ENCODE data around the gene PTPRD.

Gene PTPRD

GRCh38 chr9:9914174-9914573 is 698.6 kb downstream of the PTPRD start:
- Mint-ChIP-seq H3K36me3 (ENCODE audit: insufficient read depth) (no peaks in the 10 kb centered on the region), H3K27me3 (no peaks in the 10 kb centered on the region), H3K4me1 (no peaks in the 10 kb centered on the region), H3K9me3 (peaks cover 8% of the 10 kb centered on the region), H3K27ac (ENCODE audit: low read depth) (no peak overlapping the region), H3K4me3 (no peak overlapping the region)
- ATAC-seq (replicated peaks; ENCODE audit: extremely low read depth, poor library complexity, severe bottlenecking) (no peak), DNase-seq (ENCODE audit: low spot score in 2 of 2) (no peak)

GRCh38 chr9:9913276-9913832 is 699.4 kb downstream of the PTPRD start:
- Mint-ChIP-seq H3K27me3 (no peaks in the 10 kb centered on the region), H3K4me3 (no peak overlapping the region), H3K4me1 (no peaks in the 10 kb centered on the region), H3K27ac (ENCODE audit: low read depth) (no peak overlapping the region), H3K36me3 (ENCODE audit: insufficient read depth) (no peaks in the 10 kb centered on the region), H3K9me3 (peaks cover 8% of the 10 kb centered on the region)
- no peak for DNase-seq (ENCODE audit: low spot score in 2 of 2)
- ATAC-seq (replicated peaks; ENCODE audit: extremely low read depth, poor library complexity, severe bottlenecking) = no peak

GRCh38 chr9:9912459-9912858 is 700.3 kb downstream of the PTPRD start:
- DNase-seq (ENCODE audit: low spot score in 2 of 2) = no peak
- no peak for ATAC-seq (replicated peaks; ENCODE audit: extremely low read depth, poor library complexity, severe bottlenecking)
- Mint-ChIP-seq H3K27ac (ENCODE audit: low read depth) (no peak overlapping the region), H3K9me3 (peaks cover 8% of the 10 kb centered on the region), H3K27me3 (no peaks in the 10 kb centered on the region), H3K4me3 (no peak overlapping the region), H3K4me1 (no peaks in the 10 kb centered on the region), H3K36me3 (ENCODE audit: insufficient read depth) (no peaks in the 10 kb centered on the region)

GRCh38 chr9:9905736-9906135 is 707.1 kb downstream of the PTPRD start:
- Mint-ChIP-seq H3K27ac (ENCODE audit: low read depth) (no peak overlapping the region), H3K4me1 (no peaks in the 10 kb centered on the region), H3K27me3 (no peaks in the 10 kb centered on the region), H3K9me3 (no peaks in the 10 kb centered on the region), H3K4me3 (no peak overlapping the region), H3K36me3 (ENCODE audit: insufficient read depth) (no peaks in the 10 kb centered on the region)
- DNase-seq (ENCODE audit: low spot score in 2 of 2) = no peak
- ATAC-seq (replicated peaks; ENCODE audit: extremely low read depth, poor library complexity, severe bottlenecking) = no peak

GRCh38 chr9:9904041-9904440 is 708.8 kb downstream of the PTPRD start:
- no peaks in the 10 kb centered on the region for H3K9me3 Mint-ChIP-seq
- no peak overlapping the region for H3K27ac Mint-ChIP-seq (ENCODE audit: low read depth)
- no peak overlapping the region for H3K4me3 Mint-ChIP-seq
- ATAC-seq (replicated peaks; ENCODE audit: extremely low read depth, poor library complexity, severe bottlenecking) (no peak), DNase-seq (ENCODE audit: low spot score in 2 of 2) (no peak)
- no peaks in the 10 kb centered on the region for H3K36me3 Mint-ChIP-seq (ENCODE audit: insufficient read depth)
- no peaks in the 10 kb centered on the region for H3K27me3 Mint-ChIP-seq
- H3K4me1 Mint-ChIP-seq = no peaks in the 10 kb centered on the region

- H3K9me3 Mint-ChIP-seq = no peaks in the 10 kb centered on the region
- H3K4me1 Mint-ChIP-seq = no peaks in the 10 kb centered on the region
- no peak overlapping the region for H3K4me3 Mint-ChIP-seq
- H3K36me3 Mint-ChIP-seq (ENCODE audit: insufficient read depth) = no peaks in the 10 kb centered on the region
- ATAC-seq (replicated peaks; ENCODE audit: extremely low read depth, poor library complexity, severe bottlenecking) = no peak
- no peaks in the 10 kb centered on the region for H3K27me3 Mint-ChIP-seq
- no peak for DNase-seq (ENCODE audit: low spot score in 2 of 2)
- H3K27ac Mint-ChIP-seq (ENCODE audit: low read depth) = no peak overlapping the region
Measured at GRCh38 chr9:9901624-9902023, 711.2 kb downstream of the PTPRD start.

GRCh38 chr9:9893837-9894236 is 719.0 kb downstream of the PTPRD start:
- Mint-ChIP-seq H3K9me3 (peaks cover 1% of the 10 kb centered on the region), H3K4me1 (no peaks in the 10 kb centered on the region), H3K36me3 (ENCODE audit: insufficient read depth) (no peaks in the 10 kb centered on the region), H3K4me3 (no peak overlapping the region), H3K27ac (ENCODE audit: low read depth) (no peak overlapping the region), H3K27me3 (no peaks in the 10 kb centered on the region)
- no peak for DNase-seq (ENCODE audit: low spot score in 2 of 2)
- no peak for ATAC-seq (replicated peaks; ENCODE audit: extremely low read depth, poor library complexity, severe bottlenecking)

GRCh38 chr9:9892217-9892616 is 720.6 kb downstream of the PTPRD start:
- peaks cover 9% of the 10 kb centered on the region for H3K9me3 Mint-ChIP-seq

GRCh38 chr9:9881692-9882091 is 731.1 kb downstream of the PTPRD start:
- Mint-ChIP-seq H3K4me1 (no peaks in the 10 kb centered on the region), H3K27ac (ENCODE audit: low read depth) (no peak overlapping the region), H3K4me3 (no peak overlapping the region), H3K36me3 (ENCODE audit: insufficient read depth) (no peaks in the 10 kb centered on the region), H3K27me3 (no peaks in the 10 kb centered on the region), H3K9me3 (peaks cover 5% of the 10 kb centered on the region)
- ATAC-seq (replicated peaks; ENCODE audit: extremely low read depth, poor library complexity, severe bottlenecking) (no peak), DNase-seq (ENCODE audit: low spot score in 2 of 2) (no peak)

More at GRCh38 chr9:9892217-9892616, 720.6 kb downstream of the PTPRD start:
- Mint-ChIP-seq H3K27ac (ENCODE audit: low read depth) (no peak overlapping the region), H3K4me1 (no peaks in the 10 kb centered on the region), H3K27me3 (no peaks in the 10 kb centered on the region), H3K36me3 (ENCODE audit: insufficient read depth) (no peaks in the 10 kb centered on the region), H3K4me3 (no peak overlapping the region)
- DNase-seq (ENCODE audit: low spot score in 2 of 2) = no peak
- ATAC-seq (replicated peaks; ENCODE audit: extremely low read depth, poor library complexity, severe bottlenecking) = no peak

- Mint-ChIP-seq H3K4me1 (no peaks in the 10 kb centered on the region), H3K27me3 (no peaks in the 10 kb centered on the region)
Measured at GRCh38 chr9:9874270-9874669, 738.5 kb downstream of the PTPRD start.

GRCh38 chr9:9862235-9862810 is 750.5 kb downstream of the PTPRD start:
- Mint-ChIP-seq H3K4me3 (no peak overlapping the region), H3K9me3 (peaks cover 6% of the 10 kb centered on the region), H3K27ac (ENCODE audit: low read depth) (no peak overlapping the region), H3K4me1 (no peaks in the 10 kb centered on the region), H3K27me3 (no peaks in the 10 kb centered on the region), H3K36me3 (ENCODE audit: insufficient read depth) (no peaks in the 10 kb centered on the region)
- no peak for ATAC-seq (replicated peaks; ENCODE audit: extremely low read depth, poor library complexity, severe bottlenecking)
- no peak for DNase-seq (ENCODE audit: low spot score in 2 of 2)

More at GRCh38 chr9:9874270-9874669, 738.5 kb downstream of the PTPRD start:
- Mint-ChIP-seq H3K9me3 (peaks cover 5% of the 10 kb centered on the region), H3K4me3 (no peak overlapping the region), H3K36me3 (ENCODE audit: insufficient read depth) (no peaks in the 10 kb centered on the region), H3K27ac (ENCODE audit: low read depth) (no peak overlapping the region)
- DNase-seq (ENCODE audit: low spot score in 2 of 2) = no peak
- no peak for ATAC-seq (replicated peaks; ENCODE audit: extremely low read depth, poor library complexity, severe bottlenecking)

- no peak for ATAC-seq (replicated peaks; ENCODE audit: extremely low read depth, poor library complexity, severe bottlenecking)
- no peaks in the 10 kb centered on the region for H3K27me3 Mint-ChIP-seq
Measured at GRCh38 chr9:9855177-9856078, 757.4 kb downstream of the PTPRD start.

GRCh38 chr9:9847750-9848149 is 765.1 kb downstream of the PTPRD start:
- H3K36me3 Mint-ChIP-seq (ENCODE audit: insufficient read depth) = no peaks in the 10 kb centered on the region
- DNase-seq (ENCODE audit: low spot score in 2 of 2) = no peak
- peaks cover 5% of the 10 kb centered on the region for H3K9me3 Mint-ChIP-seq
- no peak overlapping the region for H3K27ac Mint-ChIP-seq (ENCODE audit: low read depth)
- ATAC-seq (replicated peaks; ENCODE audit: extremely low read depth, poor library complexity, severe bottlenecking) = no peak
- no peak overlapping the region for H3K4me3 Mint-ChIP-seq
- H3K4me1 Mint-ChIP-seq = no peaks in the 10 kb centered on the region
- no peaks in the 10 kb centered on the region for H3K27me3 Mint-ChIP-seq

More at GRCh38 chr9:9855177-9856078, 757.4 kb downstream of the PTPRD start:
- no peak overlapping the region for H3K4me3 Mint-ChIP-seq
- H3K4me1 Mint-ChIP-seq = no peaks in the 10 kb centered on the region
- no peaks in the 10 kb centered on the region for H3K36me3 Mint-ChIP-seq (ENCODE audit: insufficient read depth)
- peaks cover 6% of the 10 kb centered on the region for H3K9me3 Mint-ChIP-seq
- H3K27ac Mint-ChIP-seq (ENCODE audit: low read depth) = no peak overlapping the region
- no peak for DNase-seq (ENCODE audit: low spot score in 2 of 2)
